Prostate gland (tissue), 2 donors: ENCODE measurements around the gene FES. TPM values are rescaled to one million over a fixed set of nuclear protein-coding genes. Genes with fewer than 3 reads are reported as not detected.
"Not testable (repeated sequence)": the region's sequence is repeated elsewhere in the genome, so short reads cannot be mapped to it uniquely, and the experiment has no call there.

ENCODE experiments used
- DNase-seq: peaks from one replicate; pipeline ENCODE4 v3.0.0-alpha.2; 2019; ENCODE audit warnings: low spot score
- H3K27ac ChIP-seq, 2 donors: fragments of 200-600 bp; sonication (generic); 2 replicates each; pipeline ENCODE4 v1.5.1; 2017 to 2019
- H3K27me3 ChIP-seq: fragments of 200-600 bp; sonication (generic); replicated peaks from 2 replicates; pipeline ENCODE4 v1.5.1; 2019; ENCODE audit not compliant: insufficient read depth
- H3K36me3 ChIP-seq, 2 donors: fragments of 200-600 bp; sonication (generic); 1 replicate in 1 of 2; 2 replicates in 1 of 2; pipeline versions ENCODE4 v1.5.1 to v1.8.1; 2017 to 2019
- H3K4me1 ChIP-seq: fragments of 200-600 bp; sonication (generic); replicated peaks from 2 replicates; pipeline ENCODE4 v1.5.1; 2019
- H3K4me3 ChIP-seq, 2 donors: fragments of 200-600 bp; sonication (generic); 2 replicates each; pipeline ENCODE4 v1.5.1; 2017 to 2019
- H3K9me3 ChIP-seq: fragments of 200-600 bp; sonication (generic); 2 replicates; pipeline ENCODE4 v1.5.1; 2017
- POLR2A ChIP-seq: fragments of 450-650 bp; IDR thresholded peaks from one replicate; pipeline ENCODE4 v1.6.1; 2016; ENCODE audit warnings: antibody characterized with exemption, mild to moderate bottlenecking
- POLR2AphosphoS5 ChIP-seq: sonication (generic); formaldehyde crosslinking; IDR thresholded peaks from one replicate; pipeline ENCODE4 v1.6.1; 2017; ENCODE audit warnings: antibody characterized with exemption
- WGBS: methylation state at CpG from one replicate; pipeline ENCODE4 v1.1.5; 2018; 5-methylcytosine and 5-hydroxymethylcytosine counted together
- intact Hi-C: fragments of 100-400 bp; cut with DNase I; formaldehyde crosslinking; loops from one replicate; pipeline ENCODE4 v1.14.2; 2022
- total RNA-seq, 2 donors: library from RNA; depleted of rRNA; stranded (reverse); fragments of >200 nt; gene quantifications; one replicate each; pipeline ENCODE4 v1.1.0, GENCODE V29; 2016
- TF ChIP-seq, protein P1 (sequence below), 4 experiments: fragments of 200-600 bp in 2 of 4; fragments of 450-650 bp in 2 of 4; sonication (generic) in 2 of 4; IDR thresholded peaks; 1 replicate in 3 of 4; 2 replicates in 1 of 4; pipeline ENCODE4 v1.5.1; 2016 to 2019; ENCODE audit warnings: antibody characterized with exemption in 4 of 4, mild to moderate bottlenecking in 2 of 4, moderate library complexity in 2 of 4

FES gene
- total RNA-seq, 2 donors from 2014 or later: 22.8 to 33.9 TPM

DNA sequence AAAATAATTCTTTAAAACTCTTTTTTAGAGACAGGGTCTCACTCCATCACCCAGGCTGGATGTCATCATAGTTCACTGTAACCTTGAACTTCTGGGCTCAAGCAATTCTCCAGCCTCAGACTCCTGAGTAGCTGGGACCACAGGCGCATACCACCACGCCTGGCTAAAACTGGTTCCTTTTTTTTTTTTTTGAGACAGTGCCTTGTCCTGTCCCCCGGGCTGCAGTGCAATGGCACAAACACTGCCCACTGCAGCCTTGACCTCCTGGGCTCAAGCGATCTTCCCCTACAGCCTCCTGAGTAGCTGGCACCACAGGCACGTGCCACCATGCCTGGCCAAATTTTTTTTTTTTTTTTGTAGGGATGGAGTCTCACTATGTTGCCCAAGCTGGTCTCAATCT is 39.6 kb upstream of the FES start:
- H3K4me1 ChIP-seq: no peaks in the 10 kb centered on the region
- no peak overlapping the region for H3K4me3 ChIP-seq
- H3K27me3 ChIP-seq: no peaks in the 10 kb centered on the region
- DNase-seq: no peak
- no peak overlapping the region for H3K27ac ChIP-seq
- 81% methylated on average over 5 of the region's 5 CpGs for WGBS
- TF ChIP-seq, protein P1, sequence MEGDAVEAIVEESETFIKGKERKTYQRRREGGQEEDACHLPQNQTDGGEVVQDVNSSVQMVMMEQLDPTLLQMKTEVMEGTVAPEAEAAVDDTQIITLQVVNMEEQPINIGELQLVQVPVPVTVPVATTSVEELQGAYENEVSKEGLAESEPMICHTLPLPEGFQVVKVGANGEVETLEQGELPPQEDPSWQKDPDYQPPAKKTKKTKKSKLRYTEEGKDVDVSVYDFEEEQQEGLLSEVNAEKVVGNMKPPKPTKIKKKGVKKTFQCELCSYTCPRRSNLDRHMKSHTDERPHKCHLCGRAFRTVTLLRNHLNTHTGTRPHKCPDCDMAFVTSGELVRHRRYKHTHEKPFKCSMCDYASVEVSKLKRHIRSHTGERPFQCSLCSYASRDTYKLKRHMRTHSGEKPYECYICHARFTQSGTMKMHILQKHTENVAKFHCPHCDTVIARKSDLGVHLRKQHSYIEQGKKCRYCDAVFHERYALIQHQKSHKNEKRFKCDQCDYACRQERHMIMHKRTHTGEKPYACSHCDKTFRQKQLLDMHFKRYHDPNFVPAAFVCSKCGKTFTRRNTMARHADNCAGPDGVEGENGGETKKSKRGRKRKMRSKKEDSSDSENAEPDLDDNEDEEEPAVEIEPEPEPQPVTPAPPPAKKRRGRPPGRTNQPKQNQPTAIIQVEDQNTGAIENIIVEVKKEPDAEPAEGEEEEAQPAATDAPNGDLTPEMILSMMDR (IDR thresholded peaks at IDR 0.05): no peak
- TF ChIP-seq POLR2A: no peak
- TF ChIP-seq POLR2AphosphoS5: no peak
- no peaks in the 10 kb centered on the region for H3K36me3 ChIP-seq
- intact Hi-C loops: no loop called here
- no peaks in the 10 kb centered on the region for H3K9me3 ChIP-seq

DNA sequence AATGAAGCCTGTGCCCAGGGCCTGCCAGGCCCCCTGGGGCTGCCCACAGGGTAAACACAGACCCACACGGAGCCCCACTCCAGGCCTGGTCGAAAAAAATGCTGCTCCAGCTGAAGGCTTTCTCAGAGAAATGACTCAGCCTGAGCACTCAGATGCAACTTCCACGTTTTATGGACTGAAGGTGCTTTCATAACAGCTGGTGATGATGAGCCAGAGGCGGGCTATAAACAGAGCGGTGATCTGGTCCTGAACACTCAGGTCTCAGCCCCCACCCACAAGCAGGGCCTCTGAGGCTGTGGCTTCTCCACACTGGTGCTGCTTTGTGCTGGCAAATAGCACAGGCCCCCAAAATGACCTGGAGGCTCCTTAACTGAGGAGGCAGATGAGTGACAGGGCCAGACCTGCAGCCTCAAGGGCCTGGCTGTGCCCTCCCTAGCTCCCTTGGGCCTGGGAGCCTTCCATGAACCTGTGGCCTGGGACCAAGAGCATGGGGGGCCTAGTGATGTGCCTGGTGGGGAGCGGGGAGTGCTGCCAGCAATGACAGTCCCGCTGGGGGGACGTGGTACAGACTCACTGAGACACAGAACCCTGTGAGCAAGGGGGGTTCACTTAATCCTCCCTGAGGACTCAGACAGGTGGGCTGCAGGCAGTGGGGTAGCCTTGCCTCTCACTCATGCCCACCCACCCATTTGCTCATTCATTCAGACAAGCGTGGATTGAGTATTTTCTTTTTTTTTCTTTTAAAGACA is 38.9 kb upstream of the FES start:
- Histone ChIP-seq H3K4me1 (no peaks in the 10 kb centered on the region), H3K27ac (no peak overlapping the region), H3K36me3 (no peaks in the 10 kb centered on the region), H3K9me3 (no peaks in the 10 kb centered on the region), H3K4me3 (no peak overlapping the region), H3K27me3 (no peaks in the 10 kb centered on the region)
- no peak for DNase-seq
- TF ChIP-seq POLR2AphosphoS5: no peak
- TF ChIP-seq, protein P1 (IDR thresholded peaks at IDR 0.05): no peak
- TF ChIP-seq POLR2A: no peak
- intact Hi-C loops: no loop called here
- WGBS: 72% methylated on average over 9 of the region's 9 CpGs

DNA sequence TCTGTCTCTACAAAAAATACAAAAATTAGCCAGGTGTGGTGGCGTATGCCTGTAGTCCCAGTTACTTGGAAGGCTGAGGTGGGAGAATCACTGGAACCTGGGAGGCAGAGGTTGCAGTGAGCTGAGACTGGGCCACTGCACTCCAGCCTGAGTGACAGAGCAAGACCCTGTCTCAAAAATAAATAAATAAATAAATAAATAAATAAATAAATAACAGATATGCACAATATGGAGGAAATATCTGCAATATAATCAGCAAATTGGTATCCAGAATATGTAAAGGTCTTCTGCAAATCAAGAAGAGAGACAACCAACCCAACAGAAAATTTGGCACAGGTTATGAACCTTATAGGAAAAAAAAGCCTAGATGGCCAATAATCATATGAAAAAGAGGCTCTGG is 34.9 kb upstream of the FES start:
- WGBS: 90% methylated on average over 1 of the region's 1 CpG

DNA sequence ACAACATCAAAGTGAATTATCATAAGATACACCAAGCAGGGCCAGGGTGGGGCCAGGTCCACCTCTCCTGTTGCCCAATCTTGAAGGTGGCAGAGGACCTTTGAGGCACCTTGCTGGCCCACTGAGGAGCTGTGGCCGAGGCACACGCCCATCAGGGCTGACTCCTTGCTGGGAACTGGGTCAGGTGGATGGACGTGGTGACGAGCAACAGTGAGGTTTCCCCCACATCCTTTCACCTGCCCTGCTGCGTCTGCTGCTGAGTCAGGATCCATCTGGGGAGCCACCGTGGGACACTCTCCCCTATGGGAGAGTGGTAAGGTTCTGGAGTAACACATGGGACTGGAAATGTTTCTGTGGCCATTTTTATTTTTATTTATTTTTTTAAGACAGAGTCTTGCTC is 33.2 kb upstream of the FES start:
- TF ChIP-seq, protein P1 (IDR thresholded peaks at IDR 0.05): no peak
- TF ChIP-seq POLR2AphosphoS5 (no peak), POLR2A (no peak)
- intact Hi-C loops: no loop called here
- Histone ChIP-seq H3K27me3 (no peaks in the 10 kb centered on the region), H3K9me3 (no peaks in the 10 kb centered on the region), H3K36me3 (no peaks in the 10 kb centered on the region), H3K4me1 (no peaks in the 10 kb centered on the region), H3K27ac (no peak overlapping the region), H3K4me3 (no peak overlapping the region)
- 84% methylated on average over 6 of the region's 6 CpGs for WGBS
- no peak for DNase-seq

More for the DNA sequence above, 34.9 kb upstream of the FES start:
- H3K4me1 ChIP-seq, DNase-seq, H3K9me3 ChIP-seq, H3K27ac ChIP-seq, H3K4me3 ChIP-seq, H3K27me3 ChIP-seq, intact Hi-C loops, H3K36me3 ChIP-seq: not testable (repeated sequence)

DNA sequence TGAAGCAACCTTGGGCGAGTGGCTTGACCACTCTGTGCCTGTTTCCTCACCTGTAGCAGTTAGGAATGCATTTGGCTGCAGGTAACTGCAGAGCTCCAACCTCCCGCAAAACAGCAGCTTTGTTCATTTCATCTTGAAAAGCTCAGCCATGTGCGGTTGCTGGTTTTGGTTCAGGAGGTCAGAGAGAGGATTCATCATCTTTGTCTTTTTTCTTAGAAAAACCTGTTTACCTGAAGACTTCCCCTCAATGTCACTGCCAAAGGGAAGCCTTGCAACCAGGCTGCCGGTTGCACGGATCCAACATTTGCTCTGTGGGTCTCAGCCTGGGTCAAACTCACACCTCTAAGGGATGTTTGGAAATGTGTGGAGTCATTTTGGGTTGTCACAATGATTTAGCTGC is 32.4 kb upstream of the FES start:
- H3K27me3 ChIP-seq: no peaks in the 10 kb centered on the region
- 87% methylated on average over 5 of the region's 5 CpGs for WGBS
- no peaks in the 10 kb centered on the region for H3K9me3 ChIP-seq
- H3K27ac ChIP-seq: no peak overlapping the region
- no peak overlapping the region for H3K4me3 ChIP-seq
- TF ChIP-seq POLR2A: no peak
- TF ChIP-seq, protein P1 (IDR thresholded peaks at IDR 0.05): no peak
- no peak for TF ChIP-seq POLR2AphosphoS5
- no peaks in the 10 kb centered on the region for H3K36me3 ChIP-seq
- intact Hi-C loops: no loop called here
- H3K4me1 ChIP-seq: no peaks in the 10 kb centered on the region
- DNase-seq: no peak
